SK-N-SH treated with all-trans-retinoic acid at 6 μM for 48 hours (cell line): ENCODE data around the gene DCAF6.

Source experiments
- ESRRG ChIP-seq: fragments of 250-450 bp; sonication (Bioruptor Pico); IDR thresholded peaks from 2 replicates; pipeline ENCODE4 v1.6.1; 2021; ENCODE audit warnings: mild to moderate bottlenecking
- ISL1 ChIP-seq: fragments of 250-450 bp; sonication (Bioruptor Pico); IDR thresholded peaks from 2 replicates; pipeline ENCODE4 v2.1.2; 2022; ENCODE audit warnings: mild to moderate bottlenecking, moderate library complexity
- PPARA ChIP-seq: fragments of 250-450 bp; sonication (Bioruptor Pico); IDR thresholded peaks from 2 replicates; pipeline ENCODE4 v1.5.0; 2020; ENCODE audit warnings: mild to moderate bottlenecking, borderline replicate concordance
- RARB ChIP-seq: fragments of 250-450 bp; sonication (Bioruptor Pico); IDR thresholded peaks from 2 replicates; pipeline ENCODE4 v1.8.0; 2021; ENCODE audit warnings: mild to moderate bottlenecking, moderate library complexity
- ZC3H10 ChIP-seq: fragments of 250-450 bp; sonication (Bioruptor Pico); IDR thresholded peaks from 2 replicates; pipeline ENCODE4 v1.5.1; 2021; ENCODE audit warnings: mild to moderate bottlenecking, moderate library complexity
- ZFP3 ChIP-seq: fragments of 250-450 bp; sonication (Bioruptor Pico); IDR thresholded peaks from 2 replicates; pipeline ENCODE4 v1.5.0; 2020; ENCODE audit warnings: mild to moderate bottlenecking, moderate library complexity
- ZNF565 ChIP-seq: fragments of 450-650 bp; formaldehyde crosslinking; conservative IDR thresholded peaks from 2 replicates; pipeline ENCODE4 v1.5.0; 2020; ENCODE audit warnings: low read depth, mild to moderate bottlenecking, moderate library complexity
- ZNF70 ChIP-seq: fragments of 450-650 bp; formaldehyde crosslinking; IDR thresholded peaks from 2 replicates; pipeline ENCODE4 v1.5.0; 2020; ENCODE audit warnings: mild to moderate bottlenecking, moderate library complexity
- TF ChIP-seq, protein P1 (sequence below): fragments of 250-450 bp; sonication (Bioruptor Pico); IDR thresholded peaks from 2 replicates; pipeline ENCODE4 v1.5.1; 2020; ENCODE audit warnings: low read depth, mild to moderate bottlenecking, moderate library complexity

DNA sequence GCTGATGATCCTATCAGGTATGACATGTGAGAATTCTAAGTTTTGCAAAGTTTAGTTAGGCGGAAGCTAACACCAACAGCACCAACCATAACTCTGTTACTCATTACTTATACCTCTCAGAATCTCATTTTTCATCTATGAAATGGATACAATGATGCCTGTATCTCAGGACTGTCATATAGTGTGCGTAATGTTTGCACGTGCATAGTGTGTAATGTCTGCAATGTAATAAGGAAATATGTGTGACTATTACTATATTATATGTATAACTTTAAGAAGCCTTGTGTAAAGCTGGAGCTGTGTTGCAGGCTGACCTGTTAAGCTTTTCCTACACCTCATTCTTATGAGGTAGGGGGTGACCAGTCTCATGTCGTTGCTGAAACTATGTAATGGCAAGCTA, 35.6 kb upstream of the DCAF6 start:
- TF ChIP-seq PPARA (CRISPR knock-in tag) = no peak
- no peak for TF ChIP-seq ZNF70 (CRISPR knock-in tag)
- TF ChIP-seq RARB (CRISPR knock-in tag) = no peak
- no peak for TF ChIP-seq ZFP3 (CRISPR knock-in tag)
- TF ChIP-seq ISL1 (CRISPR knock-in tag) = no peak
- no peak for TF ChIP-seq ZNF565 (CRISPR knock-in tag)
- TF ChIP-seq ESRRG (CRISPR knock-in tag) = no peak
- no peak for TF ChIP-seq ZC3H10
- TF ChIP-seq, protein P1, sequence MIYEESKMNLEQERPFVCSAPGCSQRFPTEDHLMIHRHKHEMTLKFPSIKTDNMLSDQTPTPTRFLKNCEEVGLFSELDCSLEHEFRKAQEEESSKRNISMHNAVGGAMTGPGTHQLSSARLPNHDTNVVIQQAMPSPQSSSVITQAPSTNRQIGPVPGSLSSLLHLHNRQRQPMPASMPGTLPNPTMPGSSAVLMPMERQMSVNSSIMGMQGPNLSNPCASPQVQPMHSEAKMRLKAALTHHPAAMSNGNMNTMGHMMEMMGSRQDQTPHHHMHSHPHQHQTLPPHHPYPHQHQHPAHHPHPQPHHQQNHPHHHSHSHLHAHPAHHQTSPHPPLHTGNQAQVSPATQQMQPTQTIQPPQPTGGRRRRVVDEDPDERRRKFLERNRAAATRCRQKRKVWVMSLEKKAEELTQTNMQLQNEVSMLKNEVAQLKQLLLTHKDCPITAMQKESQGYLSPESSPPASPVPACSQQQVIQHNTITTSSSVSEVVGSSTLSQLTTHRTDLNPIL (CRISPR knock-in tag) = no peak
